ENCODE results near the gene PPM1N. TPM values are rescaled to one million over a fixed set of nuclear protein-coding genes. Genes with fewer than 3 reads are reported as not detected.

The PPM1N gene
- total RNA-seq, 2 donors from 2014 or later = 3.2 to 3.6 TPM

DNA sequence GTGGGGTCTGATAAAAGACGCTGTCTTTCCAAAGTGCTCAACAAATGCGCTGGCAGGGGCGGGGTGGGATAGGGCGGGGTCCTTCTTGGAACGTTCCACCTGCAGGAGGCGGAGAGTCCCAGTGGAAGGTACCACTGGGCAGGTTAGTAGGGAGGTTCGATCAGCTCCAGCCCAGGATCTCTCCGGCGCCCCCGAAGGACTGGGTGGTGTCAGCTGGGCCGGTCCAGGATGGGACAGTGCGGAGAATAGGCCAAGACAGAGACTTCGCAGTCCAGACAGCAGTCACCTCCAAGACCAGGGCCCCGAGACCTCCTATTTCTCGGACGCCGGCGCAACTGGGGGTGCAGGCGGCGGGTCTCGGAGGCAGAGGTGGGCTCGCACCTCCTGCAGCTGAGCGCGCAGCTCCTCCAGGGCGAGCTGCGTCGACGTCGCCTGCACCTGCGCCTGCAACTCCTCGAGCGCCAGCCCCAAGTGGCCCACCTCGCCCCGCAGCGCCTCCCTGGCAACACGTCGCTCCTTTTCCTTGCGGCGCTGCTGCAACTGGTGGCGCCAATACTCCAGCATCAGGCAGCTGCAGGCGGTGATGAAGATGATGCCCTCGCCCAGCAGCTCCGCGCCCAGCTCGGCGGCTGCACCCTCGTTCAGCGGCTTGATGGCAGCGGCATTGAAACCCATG is 30.6 kb downstream of the PPM1N start:
- DNase-seq (ENCODE audit: low spot score) = no peak
- Mint-ChIP-seq H3K27me3 (no peaks in the 10 kb centered on the region), H3K9me3 (no peaks in the 10 kb centered on the region), H3K4me1 (ENCODE audit: low read depth in 2 of 2) (peaks cover 13 to 14% of the 10 kb centered on the region in 2 donors), H3K27ac (peak overlapping the region; percentile 56 to 60), H3K36me3 (peaks cover 12% of the 10 kb centered on the region), H3K4me3 (no peak overlapping the region)
- ATAC-seq = peak in 1 of 2 donors; percentile 54

DNA sequence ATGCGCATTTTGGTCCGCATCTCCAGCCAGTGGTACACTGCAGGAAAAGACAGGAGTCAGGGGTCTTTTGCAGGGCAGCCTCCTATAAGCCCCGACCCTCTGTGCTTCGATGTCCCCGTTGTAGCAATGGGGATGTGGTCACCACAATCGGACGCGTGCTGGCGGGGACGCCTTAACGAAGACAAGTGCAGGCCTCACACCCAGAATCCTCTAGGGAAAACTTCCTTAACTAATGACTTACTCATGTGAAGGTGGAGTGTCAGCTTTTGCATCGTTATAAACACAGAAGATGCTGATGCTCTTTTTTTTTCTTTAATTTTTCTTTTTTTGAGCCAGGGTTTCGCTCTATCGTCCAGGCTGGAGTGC is 31.2 kb downstream of the PPM1N start:
- Mint-ChIP-seq H3K27me3 (no peaks in the 10 kb centered on the region), H3K27ac (no peak overlapping the region), H3K36me3 (peaks cover 12% of the 10 kb centered on the region), H3K4me1 (ENCODE audit: low read depth in 2 of 2) (peaks cover 12% of the 10 kb centered on the region in 2 donors), H3K4me3 (no peak overlapping the region), H3K9me3 (no peaks in the 10 kb centered on the region)
- ATAC-seq (no peak), DNase-seq (ENCODE audit: low spot score) (no peak)

DNA sequence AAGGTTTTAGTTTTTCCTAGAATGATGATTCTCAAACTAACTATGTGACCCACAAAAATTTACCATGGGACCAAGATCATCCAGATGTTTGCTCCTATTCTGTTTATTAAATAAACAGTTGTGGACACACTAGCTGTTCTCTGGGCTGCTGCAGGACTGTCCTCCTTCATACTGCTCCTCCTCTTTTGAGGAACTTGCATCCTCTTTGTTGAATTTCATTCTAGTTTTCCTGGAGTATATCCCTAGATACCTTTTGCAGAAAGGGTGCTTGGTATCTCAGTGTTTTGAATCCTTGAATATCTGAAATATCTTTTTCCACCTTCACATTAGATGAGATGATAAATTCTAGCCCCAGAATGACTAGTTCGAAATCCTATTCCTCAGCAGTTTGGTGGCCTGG is 33.1 kb downstream of the PPM1N start:
- ATAC-seq (no peak), DNase-seq (ENCODE audit: low spot score) (no peak)
- H3K4me3 Mint-ChIP-seq = no peak overlapping the region
- no peak overlapping the region for H3K27ac Mint-ChIP-seq
- peaks cover 12% of the 10 kb centered on the region for H3K36me3 Mint-ChIP-seq
- H3K4me1 Mint-ChIP-seq (ENCODE audit: low read depth in 2 of 2) = peaks cover 12% of the 10 kb centered on the region in 2 donors
- no peaks in the 10 kb centered on the region for H3K9me3 Mint-ChIP-seq
- no peaks in the 10 kb centered on the region for H3K27me3 Mint-ChIP-seq

DNA sequence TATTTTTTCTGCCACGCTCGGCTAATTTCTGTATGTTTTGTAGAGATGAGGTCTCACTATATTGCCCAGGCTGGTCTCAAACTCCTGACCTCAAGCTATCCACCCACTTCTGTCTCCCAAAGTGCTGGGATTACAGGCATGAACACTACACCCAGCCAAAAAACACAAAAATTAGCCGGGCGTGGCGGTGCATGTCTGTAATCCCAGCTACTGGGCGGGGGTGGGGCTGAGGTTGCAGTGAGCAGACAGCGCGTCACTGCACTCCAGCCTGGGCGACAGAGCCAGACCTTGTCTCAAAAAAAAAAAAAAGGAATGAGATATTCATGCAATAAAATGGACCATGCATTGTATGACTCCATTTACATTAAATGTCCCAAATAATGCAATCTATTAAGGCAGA is 41.2 kb downstream of the PPM1N start:
- Mint-ChIP-seq H3K36me3 (no peaks in the 10 kb centered on the region), H3K4me1 (ENCODE audit: low read depth in 2 of 2) (peaks cover 5 to 8% of the 10 kb centered on the region in 2 donors), H3K27ac (no peak overlapping the region), H3K4me3 (no peak overlapping the region), H3K27me3 (no peaks in the 10 kb centered on the region), H3K9me3 (no peaks in the 10 kb centered on the region)
- DNase-seq (ENCODE audit: low spot score) = no peak
- ATAC-seq = no peak

DNA sequence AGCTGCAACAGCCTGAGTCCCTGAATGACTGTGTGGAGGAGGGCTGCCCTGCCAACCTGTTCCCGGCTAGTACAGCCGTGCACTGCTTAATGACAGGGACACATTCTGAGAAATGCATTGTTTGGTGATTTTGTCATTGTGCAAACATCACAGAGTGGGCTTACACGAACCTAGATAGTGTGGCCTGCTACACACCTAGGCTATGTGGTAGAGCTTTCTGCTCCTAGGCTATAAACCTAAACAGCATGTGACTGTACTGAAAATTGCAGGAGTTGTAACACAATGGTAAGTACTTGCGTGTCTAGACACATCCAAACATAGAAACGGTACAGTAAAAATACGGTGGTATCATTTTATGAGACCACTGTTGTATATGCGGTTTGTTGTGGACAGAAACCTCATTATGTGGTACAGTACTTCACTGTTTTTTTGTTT is 44.0 kb downstream of the PPM1N start:
- Mint-ChIP-seq H3K4me3 (no peak overlapping the region), H3K36me3 (no peaks in the 10 kb centered on the region), H3K27me3 (no peaks in the 10 kb centered on the region), H3K4me1 (ENCODE audit: low read depth in 2 of 2) (peaks cover 5 to 8% of the 10 kb centered on the region in 2 donors), H3K9me3 (no peaks in the 10 kb centered on the region), H3K27ac (no peak overlapping the region)
- ATAC-seq (peak in 1 of 2 donors; percentile 25), DNase-seq (ENCODE audit: low spot score) (no peak)

DNA sequence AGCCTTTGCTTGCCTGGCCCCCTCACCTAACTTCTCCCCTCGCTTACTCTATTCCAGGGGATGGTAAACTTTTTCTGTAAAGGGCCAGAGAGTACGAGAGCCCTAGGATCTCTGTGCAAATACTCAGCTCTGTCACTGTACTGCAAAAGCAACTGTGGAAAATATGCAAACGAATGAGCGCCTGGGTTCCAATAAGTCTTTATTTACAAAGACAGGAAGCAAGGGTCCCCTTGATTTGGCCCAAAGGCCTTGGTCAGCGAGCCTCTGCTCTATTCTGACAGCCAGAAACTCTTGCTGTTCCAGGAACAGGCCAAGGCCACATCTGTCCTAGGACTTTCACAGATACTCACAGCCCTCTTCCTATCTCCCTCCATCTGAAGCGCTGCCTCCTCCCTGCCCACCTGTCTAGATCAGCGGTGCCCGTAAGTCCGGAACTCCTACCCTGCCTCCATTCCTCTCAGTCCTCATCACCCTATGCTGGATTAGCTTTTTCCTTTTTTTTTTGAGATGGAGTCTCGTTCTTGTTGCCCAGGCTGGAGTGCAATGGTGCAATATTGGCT is 49.0 kb downstream of the PPM1N start:
- no peak overlapping the region for H3K27ac Mint-ChIP-seq
- no peak overlapping the region for H3K4me3 Mint-ChIP-seq
- no peaks in the 10 kb centered on the region for H3K9me3 Mint-ChIP-seq
- no peaks in the 10 kb centered on the region for H3K27me3 Mint-ChIP-seq
- H3K36me3 Mint-ChIP-seq = no peaks in the 10 kb centered on the region
- ATAC-seq (no peak), DNase-seq (ENCODE audit: low spot score) (no peak)
- H3K4me1 Mint-ChIP-seq (ENCODE audit: low read depth in 2 of 2) = peaks cover 5 to 12% of the 10 kb centered on the region in 2 donors

DNA sequence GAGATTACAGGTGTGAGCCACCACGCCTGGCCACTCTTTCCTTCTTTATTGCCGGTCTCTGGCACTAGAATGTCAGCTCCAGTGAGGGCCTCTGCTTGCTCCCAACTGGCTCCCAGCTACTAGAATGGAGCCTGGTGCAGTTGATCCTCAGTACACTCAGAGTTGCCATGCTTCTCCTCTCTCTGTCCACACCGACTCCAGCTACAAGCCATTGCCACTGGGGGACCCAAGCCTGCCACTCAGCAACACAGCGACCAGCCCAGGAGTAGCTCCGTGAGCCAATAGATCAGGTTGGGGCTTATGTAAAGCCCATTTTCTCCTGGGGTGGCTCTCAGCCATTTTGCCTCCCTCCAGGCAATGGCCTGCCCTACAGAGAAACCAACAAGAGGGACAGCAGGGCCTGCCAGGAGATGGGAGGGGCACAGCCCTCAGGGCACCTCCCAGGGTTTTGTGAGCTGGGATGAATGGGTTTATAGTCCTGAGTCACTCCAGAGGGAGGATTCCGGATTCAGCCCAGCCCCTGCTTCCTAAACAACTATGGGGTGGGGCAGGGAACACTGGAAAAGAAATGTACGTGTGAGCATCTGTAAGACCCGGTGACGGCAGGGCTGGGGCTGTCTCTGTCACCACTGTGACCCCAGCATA is 49.8 kb downstream of the PPM1N start:
- Mint-ChIP-seq H3K36me3 (no peaks in the 10 kb centered on the region), H3K9me3 (no peaks in the 10 kb centered on the region), H3K27ac (no peak overlapping the region), H3K27me3 (no peaks in the 10 kb centered on the region), H3K4me3 (no peak overlapping the region), H3K4me1 (ENCODE audit: low read depth in 2 of 2) (peaks cover 5 to 12% of the 10 kb centered on the region in 2 donors)
- ATAC-seq (no peak), DNase-seq (ENCODE audit: low spot score) (no peak)

Other genes with a start within 250 kb of the PPM1N start
- gene MARK4, start 247.2 kb upstream of the PPM1N start, total RNA-seq = 10 to 100 TPM; 31.4 to 42.5 TPM
- gene CKM, start 175.6 kb upstream of the PPM1N start, total RNA-seq = under 1 TPM in 1 of 2 donors, not detected in 1; 0.29 TPM
- not detected for gene KLC3, start 157.7 kb upstream of the PPM1N start, total RNA-seq
- 10 to 100 TPM; 18.1 to 44.0 TPM for gene ERCC2, start 127.9 kb upstream of the PPM1N start, total RNA-seq
- gene PPP1R13L, start 93.4 kb upstream of the PPM1N start, total RNA-seq = 10 to 100 TPM; 12.2 to 14.1 TPM
- gene POLR1G, start 91.8 kb upstream of the PPM1N start, total RNA-seq = 10 to 100 TPM; 11.0 to 25.4 TPM
- gene ERCC1, start 74.5 kb upstream of the PPM1N start, total RNA-seq = 10 to 100 TPM; 65.0 to 67.8 TPM
- 10 to 100 TPM; 16.3 to 18.0 TPM for gene FOSB, start 30.4 kb upstream of the PPM1N start, total RNA-seq
- gene RTN2, start 1.4 kb upstream of the PPM1N start, total RNA-seq = 1 to 10 TPM; 5.9 to 7.8 TPM
- 100 to 1,000 TPM; 447 to 589 TPM for gene VASP, start 9.0 kb downstream of the PPM1N start, total RNA-seq
- 10 to 100 TPM; 17.0 to 17.5 TPM for gene OPA3, start 86.4 kb downstream of the PPM1N start, total RNA-seq
- gene GPR4, start 103.8 kb downstream of the PPM1N start, total RNA-seq = under 1 TPM in 1 of 2 donors, not detected in 1; 0.24 TPM
- gene EML2, start 141.0 kb downstream of the PPM1N start, total RNA-seq = 100 to 1,000 TPM; 232 to 255 TPM
- gene GIPR, start 169.8 kb downstream of the PPM1N start, total RNA-seq = 10 to 100 TPM; 29.0 to 74.0 TPM
- 100 to 1,000 TPM; 389 to 427 TPM for gene SNRPD2, start 193.5 kb downstream of the PPM1N start, total RNA-seq
- 10 to 100 TPM in 1 of 2 donors, 1 to 10 TPM in 1; 8.4 to 22.7 TPM for gene QPCTL, start 194.2 kb downstream of the PPM1N start, total RNA-seq
- 10 to 100 TPM; 36.9 to 53.8 TPM for gene FBXO46, start 232.5 kb downstream of the PPM1N start, total RNA-seq
- not detected for gene MEIOSIN, start 235.0 kb downstream of the PPM1N start, total RNA-seq